KOPT-K1 (cell line): Measurements from ENCODE around the gene FSTL4.
"Not testable (repeated sequence)": the region's sequence is repeated elsewhere in the genome, so short reads cannot be mapped to it uniquely, and the experiment has no call there.

Experiments
- H3K27ac ChIP-seq: fragments of 200-600 bp; sonication (generic); 2 replicates; pipeline ENCODE4 v1.5.1; 2016; ENCODE audit warnings: antibody characterized with exemption, mild to moderate bottlenecking, low read depth, low read length; ENCODE audit not compliant: poor library complexity, severe bottlenecking
- H3K36me3 ChIP-seq: fragments of 200-600 bp; sonication (generic); 2 replicates; pipeline ENCODE4 v1.5.1; 2017; ENCODE audit warnings: antibody characterized with exemption, mild to moderate bottlenecking, low read length, moderate library complexity; ENCODE audit not compliant: insufficient read depth
- H3K9me3 ChIP-seq: fragments of 200-600 bp; sonication (generic); 2 replicates; pipeline ENCODE4 v1.5.1; 2017; ENCODE audit warnings: antibody characterized with exemption, low read length, mild to moderate bottlenecking; ENCODE audit not compliant: insufficient read depth, poor library complexity, severe bottlenecking

FSTL4 gene

GRCh38 chr5:133544346-133544745, 68.0 kb downstream of the FSTL4 start:
- Histone ChIP-seq H3K36me3 (no peaks in the 10 kb centered on the region), H3K27ac (no peak overlapping the region), H3K9me3 (no peaks in the 10 kb centered on the region)

DNA sequence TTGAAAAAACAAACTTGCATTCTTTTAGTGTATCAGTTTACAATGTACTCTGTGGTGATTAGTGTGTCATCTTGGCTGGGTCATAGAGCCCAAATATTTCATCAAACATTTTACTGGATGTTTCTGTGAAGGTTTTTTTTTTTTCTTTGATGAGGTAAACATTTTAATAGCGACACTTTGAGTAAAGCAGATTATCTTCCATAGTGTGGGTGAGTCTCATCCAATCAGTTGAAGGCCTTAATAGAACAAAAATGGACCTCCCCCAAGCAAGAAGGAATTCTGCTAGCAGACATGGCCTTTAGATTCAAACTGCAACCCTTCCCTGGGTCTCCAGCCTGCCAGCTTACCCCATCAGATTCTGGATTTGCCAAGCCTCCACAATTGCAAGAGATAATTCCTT, 72.5 kb downstream of the FSTL4 start:
- Histone ChIP-seq H3K27ac (no peak overlapping the region), H3K36me3 (no peaks in the 10 kb centered on the region), H3K9me3 (no peaks in the 10 kb centered on the region)

DNA sequence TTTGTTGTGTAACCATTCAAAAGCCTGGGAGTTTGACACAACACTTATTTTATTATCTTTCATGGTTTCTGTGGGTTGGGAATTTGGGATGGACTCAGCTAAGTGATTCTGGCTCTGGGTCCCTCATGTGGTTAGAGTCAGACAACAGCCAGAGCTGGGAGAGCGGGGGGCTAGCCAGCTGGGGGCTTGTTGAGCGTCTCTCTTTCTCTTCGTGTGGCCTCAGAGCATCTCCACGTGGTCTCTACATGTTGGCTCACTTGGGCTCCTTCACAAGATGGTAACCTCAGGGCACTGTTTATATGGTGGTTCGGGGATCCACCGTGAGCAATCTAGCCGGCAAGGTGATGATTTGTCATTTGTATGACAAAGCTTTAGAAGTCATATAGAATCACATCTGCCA, 73.6 kb downstream of the FSTL4 start:
- Histone ChIP-seq H3K27ac (no peak overlapping the region), H3K36me3 (no peaks in the 10 kb centered on the region)

DNA sequence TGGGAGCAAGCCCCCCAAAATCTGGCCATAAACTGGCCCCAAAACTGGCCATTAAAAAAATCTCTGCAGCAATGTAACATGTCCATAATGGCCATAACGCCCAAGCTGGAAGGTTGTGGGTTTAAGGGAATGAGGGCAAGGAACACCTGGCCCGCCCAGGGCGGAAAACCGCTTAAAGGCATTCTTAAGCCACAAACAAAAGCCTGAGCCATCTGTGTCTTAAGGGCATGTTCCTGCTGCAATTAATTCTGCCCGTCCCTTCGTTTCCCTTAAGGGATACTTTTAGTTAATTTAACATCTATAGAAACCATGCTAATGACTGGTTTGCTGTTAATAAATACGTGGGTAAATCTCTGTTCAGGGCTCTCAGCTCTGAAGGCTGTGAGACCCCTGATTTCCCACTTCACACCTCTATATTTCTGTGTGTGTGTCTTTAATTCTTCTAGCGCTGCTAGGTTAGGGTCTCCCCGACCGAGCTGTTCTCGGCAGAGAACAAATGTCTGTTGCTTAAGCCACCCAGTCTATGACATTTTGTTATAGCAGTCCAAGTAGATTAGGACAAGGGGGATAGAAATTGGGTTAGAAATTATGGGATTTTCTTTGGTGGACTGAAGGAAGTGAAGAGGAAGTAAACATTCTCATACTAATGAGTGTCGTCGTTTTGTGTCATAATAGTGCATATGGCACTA, 77.0 kb downstream of the FSTL4 start:
- not testable (repeated sequence) for H3K36me3 ChIP-seq, H3K27ac ChIP-seq, H3K9me3 ChIP-seq

More for the DNA sequence above, 73.6 kb downstream of the FSTL4 start:
- H3K9me3 ChIP-seq = no peaks in the 10 kb centered on the region

DNA sequence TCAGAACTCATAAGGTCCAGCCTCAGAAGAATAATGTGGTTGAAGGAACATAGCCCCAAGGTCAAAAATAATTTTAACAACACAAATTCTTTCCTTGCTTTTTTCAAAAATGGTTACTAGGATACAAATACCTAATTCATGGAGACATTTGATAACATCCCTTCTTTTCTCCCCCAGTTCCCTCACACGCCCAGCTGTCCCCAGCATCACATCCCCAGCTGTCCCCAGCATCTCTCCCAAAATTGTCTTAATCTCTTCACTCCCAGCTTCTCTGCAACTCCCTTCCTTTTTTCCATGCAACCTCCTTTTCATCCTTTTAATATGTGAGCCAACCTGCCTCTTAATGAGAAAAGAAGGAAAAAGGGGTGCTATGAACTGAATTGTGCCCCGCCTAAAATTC, 77.8 kb downstream of the FSTL4 start:
- no peaks in the 10 kb centered on the region for H3K9me3 ChIP-seq
- no peaks in the 10 kb centered on the region for H3K36me3 ChIP-seq
- no peak overlapping the region for H3K27ac ChIP-seq

DNA sequence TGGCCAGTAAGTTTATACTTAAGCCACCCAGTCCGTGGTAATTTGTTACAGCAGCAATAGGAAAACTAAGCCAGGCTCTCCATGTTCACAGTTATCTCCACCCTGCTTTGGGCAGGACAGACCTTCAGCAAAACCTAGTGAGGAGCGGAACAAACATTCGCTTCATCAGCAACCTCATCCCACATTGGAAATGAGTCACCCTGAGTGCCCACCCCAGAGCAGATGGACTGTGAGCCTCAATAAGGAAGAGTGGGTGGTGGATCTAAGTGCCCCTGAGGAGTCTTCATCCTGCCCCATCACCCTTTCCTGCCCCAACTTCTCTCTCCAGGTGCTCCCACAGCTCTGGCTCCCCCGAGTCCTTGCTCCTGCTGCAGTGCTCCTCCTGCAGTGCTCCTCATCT, 78.8 kb downstream of the FSTL4 start:
- Histone ChIP-seq H3K9me3 (no peaks in the 10 kb centered on the region), H3K36me3 (no peaks in the 10 kb centered on the region), H3K27ac (no peak overlapping the region)

DNA sequence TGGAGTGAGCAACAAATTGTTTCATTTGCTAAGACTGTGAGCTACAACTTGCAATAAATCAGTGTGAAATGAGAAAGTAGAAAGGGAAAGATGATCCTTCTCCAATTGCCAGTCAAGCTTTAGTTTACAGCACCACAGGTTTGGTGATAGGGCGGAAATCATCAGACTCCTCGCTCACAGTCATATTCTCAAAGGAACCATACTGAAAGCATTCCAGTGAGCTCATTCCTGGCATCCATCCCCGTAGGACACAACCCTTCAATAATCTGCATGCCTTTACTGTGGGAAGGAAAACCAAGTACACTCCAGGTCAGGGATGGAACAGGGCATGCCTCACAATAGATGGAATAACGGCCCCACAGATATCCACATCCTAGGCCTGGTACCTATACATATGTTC, 80.7 kb downstream of the FSTL4 start:
- H3K36me3 ChIP-seq = no peaks in the 10 kb centered on the region
- no peak overlapping the region for H3K27ac ChIP-seq
- no peaks in the 10 kb centered on the region for H3K9me3 ChIP-seq

DNA sequence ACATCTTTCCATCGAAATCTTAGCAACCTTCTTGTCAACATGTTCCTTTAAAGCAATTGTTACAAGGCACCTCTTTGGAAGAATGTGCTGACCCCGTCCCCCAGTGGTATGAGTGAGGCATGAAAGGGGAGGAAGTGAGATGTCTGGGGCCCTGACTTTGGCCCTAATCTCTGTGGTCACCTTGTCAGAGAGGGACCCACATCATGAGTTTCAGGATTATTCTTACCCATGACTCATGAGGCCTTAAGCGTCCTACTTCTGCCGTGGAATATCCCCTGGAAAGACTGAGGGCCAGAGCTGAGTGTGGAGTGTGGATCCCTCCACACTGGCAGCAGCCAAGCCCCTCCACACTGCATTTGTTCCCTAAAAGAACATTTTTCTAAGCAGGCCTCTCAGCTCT, 81.2 kb downstream of the FSTL4 start:
- H3K27ac ChIP-seq = no peak overlapping the region
- no peaks in the 10 kb centered on the region for H3K36me3 ChIP-seq
- no peaks in the 10 kb centered on the region for H3K9me3 ChIP-seq

DNA sequence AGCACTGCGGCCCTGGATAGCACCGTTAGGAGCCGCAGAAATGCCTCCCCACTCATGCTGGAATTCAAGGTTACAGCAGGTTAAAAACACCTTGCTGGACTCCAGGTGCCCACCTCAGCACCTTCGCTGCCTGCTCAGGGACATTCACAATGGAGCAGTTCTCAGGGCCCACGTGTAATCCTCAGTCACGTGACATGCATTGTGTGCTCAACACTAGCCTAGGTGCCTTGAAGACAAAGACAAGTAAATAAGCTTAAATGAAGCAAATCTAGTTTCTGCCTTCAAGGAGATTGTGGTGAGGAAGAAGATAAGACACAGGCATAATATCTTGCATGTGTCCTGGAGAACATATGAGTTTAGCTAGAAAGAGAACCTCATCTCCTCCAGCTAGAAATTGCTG, 82.1 kb downstream of the FSTL4 start:
- H3K27ac ChIP-seq = no peak overlapping the region
- H3K36me3 ChIP-seq = no peaks in the 10 kb centered on the region

DNA sequence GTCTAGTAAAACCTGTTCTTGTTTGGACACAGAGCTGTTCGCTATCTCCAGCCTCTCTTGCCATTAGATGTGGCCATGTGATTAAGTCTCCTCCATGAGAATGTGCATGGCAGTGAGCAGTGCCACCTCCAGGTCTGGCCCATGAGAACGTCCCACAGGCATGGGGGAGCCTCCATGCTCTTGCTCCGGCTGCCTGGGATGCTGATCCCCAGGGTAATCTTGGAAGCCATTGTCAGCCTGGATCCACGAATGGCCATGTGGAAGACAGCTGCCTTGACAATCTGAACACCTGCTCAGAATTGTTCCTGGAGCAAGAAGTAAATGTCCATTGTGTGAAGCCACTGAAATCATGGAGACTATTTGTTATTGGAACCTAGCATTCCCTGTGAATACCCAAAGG, 83.5 kb downstream of the FSTL4 start:
- no peaks in the 10 kb centered on the region for H3K9me3 ChIP-seq
- H3K36me3 ChIP-seq = no peaks in the 10 kb centered on the region
- H3K27ac ChIP-seq = no peak overlapping the region

More for the DNA sequence above, 82.1 kb downstream of the FSTL4 start:
- H3K9me3 ChIP-seq = no peaks in the 10 kb centered on the region

DNA sequence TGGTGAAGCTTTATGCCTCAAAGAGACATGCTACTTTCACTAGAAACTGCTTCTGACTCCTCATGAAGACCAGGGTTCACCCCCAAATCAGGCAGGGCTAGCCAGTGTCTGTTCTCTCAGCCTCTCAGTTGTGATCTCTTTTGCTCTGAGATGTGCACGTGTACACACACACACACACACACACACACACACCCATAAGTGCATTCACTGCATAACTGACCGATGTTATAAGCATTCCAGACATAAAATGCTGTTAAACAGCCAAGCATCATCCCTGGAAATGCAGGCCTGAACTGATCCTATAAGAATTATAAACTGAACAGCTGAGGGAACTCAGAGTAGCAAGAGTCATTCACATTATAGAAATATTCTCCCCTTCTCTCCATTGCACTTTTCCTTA, 85.0 kb downstream of the FSTL4 start:
- H3K9me3 ChIP-seq = no peaks in the 10 kb centered on the region
- H3K36me3 ChIP-seq = no peaks in the 10 kb centered on the region
- H3K27ac ChIP-seq = no peak overlapping the region

DNA sequence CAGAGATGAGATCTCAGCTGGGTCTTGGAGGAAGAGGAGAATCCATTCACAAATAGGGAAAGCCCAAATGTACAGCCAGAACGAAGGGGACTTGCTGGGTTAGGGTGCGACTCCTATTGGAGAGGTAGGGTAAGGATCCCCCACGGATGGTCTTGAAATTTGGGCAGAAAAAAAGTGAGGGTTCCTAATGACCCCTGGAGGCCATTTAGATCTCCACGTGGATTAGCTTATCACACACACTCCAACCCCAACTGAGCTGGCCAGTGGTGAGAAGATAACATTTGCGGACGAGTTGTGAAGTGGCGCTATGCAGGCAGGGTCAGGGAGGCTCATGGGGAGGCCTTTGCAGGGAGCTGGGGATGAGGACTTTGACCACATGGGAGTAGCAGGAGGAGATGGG, 86.0 kb downstream of the FSTL4 start:
- H3K27ac ChIP-seq = no peak overlapping the region
- no peaks in the 10 kb centered on the region for H3K9me3 ChIP-seq
- H3K36me3 ChIP-seq = no peaks in the 10 kb centered on the region

GRCh38 chr5:133525126-133525525, 87.2 kb downstream of the FSTL4 start:
- no peak overlapping the region for H3K27ac ChIP-seq
- no peaks in the 10 kb centered on the region for H3K9me3 ChIP-seq
- H3K36me3 ChIP-seq = no peaks in the 10 kb centered on the region

DNA sequence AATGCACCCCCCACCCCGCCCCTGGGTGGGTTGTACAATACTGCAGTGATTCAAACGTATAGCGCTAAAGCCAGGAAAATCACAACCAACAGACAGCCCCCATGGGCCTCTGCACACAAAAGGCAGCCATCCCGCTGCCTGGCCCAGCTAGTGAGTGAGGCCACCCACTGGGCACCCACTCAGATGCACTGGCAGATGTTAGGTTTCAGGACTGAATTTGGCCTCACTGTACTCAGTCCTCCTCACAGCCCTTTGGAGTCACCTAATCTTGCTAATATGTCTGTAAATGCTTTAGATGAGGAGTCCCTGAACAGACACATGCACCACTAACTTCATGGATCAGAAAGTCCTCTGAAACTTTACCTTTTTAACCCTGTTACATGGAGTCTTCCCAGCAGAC, 87.7 kb downstream of the FSTL4 start:
- Histone ChIP-seq H3K27ac (no peak overlapping the region), H3K9me3 (no peaks in the 10 kb centered on the region), H3K36me3 (no peaks in the 10 kb centered on the region)

DNA sequence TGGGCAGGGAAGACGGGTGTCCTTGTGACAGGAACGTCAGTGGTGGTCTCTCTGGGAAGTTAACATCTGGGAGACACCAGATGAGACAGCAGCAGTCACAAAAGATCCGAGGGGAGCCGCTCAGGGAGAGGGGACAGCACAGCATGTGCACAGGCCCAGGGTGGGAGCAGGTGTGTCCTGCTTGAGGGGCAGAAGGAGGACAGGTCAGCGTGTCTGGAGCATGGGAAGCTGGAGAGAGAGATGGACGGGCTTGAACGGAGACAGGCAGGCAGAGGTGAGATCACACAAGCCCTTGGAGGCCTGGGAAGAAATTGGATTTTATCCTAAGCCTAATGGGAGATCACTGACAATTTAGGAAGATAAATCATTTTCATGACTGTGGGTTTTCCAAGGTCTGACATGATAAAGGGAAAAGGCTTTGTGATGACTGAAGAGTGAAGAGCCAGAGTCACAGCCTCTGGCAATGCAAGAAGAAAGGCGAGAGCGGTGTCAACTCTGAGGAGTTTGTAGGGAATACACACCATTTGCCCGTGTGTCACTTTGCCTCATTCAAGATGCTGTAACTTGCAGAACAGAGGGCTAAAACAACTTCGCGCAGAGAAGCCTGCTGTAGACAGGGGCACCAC, 88.3 kb downstream of the FSTL4 start:
- Histone ChIP-seq H3K9me3 (no peaks in the 10 kb centered on the region), H3K36me3 (no peaks in the 10 kb centered on the region), H3K27ac (no peak overlapping the region)

DNA sequence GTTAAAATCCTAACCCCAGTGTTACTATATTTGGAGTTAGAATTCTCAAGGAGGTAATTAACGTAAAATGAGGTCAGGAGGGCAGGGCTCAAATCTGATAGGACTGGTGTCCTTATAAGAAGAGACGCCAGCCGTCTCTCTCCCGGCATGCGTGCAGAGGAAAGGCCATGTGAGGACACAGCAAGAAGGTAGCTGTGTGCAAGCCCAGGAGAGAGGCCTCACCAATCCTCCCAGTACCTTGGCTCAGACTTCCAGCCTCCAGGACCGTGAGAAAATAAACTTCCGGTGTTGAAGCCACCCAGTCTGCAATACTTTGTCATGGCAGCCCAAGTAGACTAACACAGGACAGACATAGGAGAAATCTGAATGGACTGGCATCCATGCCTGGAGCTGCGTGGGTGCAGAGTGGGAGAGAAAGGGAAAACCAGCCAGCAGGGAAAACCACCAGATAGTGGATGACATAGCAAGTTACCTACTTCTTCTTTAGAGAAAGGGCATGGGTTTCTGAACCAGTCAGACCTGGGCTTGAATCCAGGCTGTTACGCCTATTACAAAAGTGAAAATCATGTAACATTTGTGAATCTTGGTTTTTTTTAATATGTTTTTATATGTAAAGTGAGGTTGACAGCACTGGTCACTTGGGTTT, 89.2 kb downstream of the FSTL4 start:
- Histone ChIP-seq H3K27ac (no peak overlapping the region), H3K36me3 (no peaks in the 10 kb centered on the region), H3K9me3 (no peaks in the 10 kb centered on the region)
